Measurements from ENCODE around the gene FAM20C.

The FAM20C gene

DNA sequence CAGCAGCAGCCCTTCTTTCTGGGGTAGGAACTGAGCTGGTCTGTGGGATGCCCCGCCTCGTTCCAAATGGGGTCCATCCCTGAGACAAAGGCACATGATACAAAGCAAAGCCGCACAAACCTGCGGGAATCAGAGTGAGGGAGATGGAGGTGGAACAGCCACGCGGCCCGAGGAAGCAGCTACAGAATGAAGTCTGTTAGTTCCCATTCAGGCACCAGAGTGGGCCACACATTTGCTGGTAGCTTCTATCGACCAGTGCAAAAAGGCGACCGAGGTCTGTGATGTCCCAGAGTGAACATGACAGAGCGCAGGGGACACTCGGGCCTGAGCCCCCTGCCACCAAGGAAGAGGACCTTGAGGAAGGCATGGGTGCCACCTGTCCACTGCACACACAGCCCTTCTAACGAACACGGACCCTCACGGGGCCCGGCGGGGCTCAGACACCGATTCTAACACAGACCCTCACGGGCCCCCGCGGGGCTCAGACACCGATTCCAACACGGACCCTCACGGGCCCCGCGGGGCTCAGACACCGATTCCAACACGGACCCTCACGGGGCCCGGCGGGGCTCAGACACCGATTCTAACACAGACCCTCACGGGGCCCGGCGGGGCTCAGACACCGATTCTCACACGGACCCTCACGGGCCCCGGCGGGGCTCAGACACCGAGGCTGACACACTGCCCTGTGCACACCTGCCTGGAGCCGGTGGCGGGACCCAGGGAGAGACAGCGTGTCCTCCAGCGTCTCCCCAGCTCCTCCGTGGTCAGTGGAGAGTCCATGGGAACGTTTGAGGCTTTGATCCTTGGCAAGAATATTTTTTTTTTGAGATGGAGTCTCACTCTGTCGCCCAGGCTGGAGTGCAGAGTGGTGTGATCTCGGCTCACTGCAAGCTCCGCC, 32.8 kb upstream of the FAM20C start:
- no peak for DNase-seq (ENCODE audit: low read depth)

DNA sequence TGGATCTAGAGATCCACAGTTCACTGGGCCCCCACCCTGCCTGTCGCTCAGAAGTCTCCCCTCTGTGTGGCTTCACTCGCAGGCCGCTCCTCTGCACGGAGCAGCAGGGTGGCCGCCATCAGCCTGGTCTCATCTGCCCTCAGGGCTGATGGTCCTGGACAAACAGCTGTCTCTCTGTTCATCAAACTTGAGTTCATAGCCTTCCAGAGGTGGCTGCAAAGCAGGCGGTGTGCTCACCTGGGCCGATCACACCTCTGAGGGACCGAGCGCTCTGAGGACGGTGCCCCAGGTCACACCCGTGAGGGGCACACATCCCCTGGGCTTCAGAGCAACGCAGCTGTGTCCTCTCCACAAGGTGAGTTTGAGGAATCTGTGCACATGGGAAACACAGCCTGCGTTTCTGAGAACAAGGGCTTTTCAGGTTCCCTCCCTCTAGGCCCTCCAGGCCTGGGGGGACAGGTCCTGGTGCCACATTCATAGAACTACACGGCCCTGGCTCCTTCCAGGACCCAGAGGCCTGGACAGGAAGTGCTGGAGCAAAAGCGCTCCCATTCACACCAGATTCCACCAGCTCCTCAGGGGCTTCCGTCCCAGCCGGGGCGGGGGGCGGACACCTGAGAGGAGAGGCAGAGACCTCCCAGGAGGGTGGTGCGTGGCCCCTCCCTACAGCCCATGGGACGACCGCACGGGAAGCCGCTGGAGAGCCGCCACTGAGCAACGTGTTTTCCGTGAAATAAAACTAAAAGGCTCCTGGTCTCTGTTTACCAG, 31.2 kb upstream of the FAM20C start:
- DNase-seq (ENCODE audit: low read depth) = no peak

DNA sequence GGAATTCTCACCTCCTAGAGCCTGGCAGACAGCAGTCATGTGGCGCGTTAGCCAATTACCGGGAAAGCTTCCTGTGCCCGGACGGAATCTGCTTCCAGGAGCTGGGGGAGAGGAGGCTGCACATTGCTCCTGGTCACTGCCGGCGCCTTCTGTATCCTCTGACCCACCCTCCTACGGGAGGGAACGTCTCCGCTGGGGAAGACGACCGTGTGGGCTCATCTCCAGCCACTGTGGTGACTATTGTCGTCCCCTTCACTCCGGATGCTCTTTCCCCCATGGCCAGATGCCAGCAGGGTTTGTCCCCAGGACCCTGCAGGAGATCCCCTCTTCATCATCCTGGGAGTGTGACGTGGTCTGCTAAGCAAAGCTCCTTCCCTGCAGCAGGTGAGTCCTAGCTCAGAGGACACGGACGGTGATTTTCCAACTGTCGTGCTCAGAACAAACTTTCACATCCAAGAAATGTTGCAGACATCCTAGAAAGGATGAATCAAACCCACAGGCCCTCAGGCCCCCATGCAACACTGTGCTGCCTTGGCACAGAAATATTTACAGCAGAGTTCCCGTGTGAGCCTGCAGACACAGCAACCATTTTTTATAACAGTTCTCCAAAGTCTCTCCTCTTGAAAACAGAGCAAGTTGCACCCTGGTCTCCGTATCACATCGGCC, 29.6 kb upstream of the FAM20C start:
- DNase-seq (ENCODE audit: low read depth) = no peak

DNA sequence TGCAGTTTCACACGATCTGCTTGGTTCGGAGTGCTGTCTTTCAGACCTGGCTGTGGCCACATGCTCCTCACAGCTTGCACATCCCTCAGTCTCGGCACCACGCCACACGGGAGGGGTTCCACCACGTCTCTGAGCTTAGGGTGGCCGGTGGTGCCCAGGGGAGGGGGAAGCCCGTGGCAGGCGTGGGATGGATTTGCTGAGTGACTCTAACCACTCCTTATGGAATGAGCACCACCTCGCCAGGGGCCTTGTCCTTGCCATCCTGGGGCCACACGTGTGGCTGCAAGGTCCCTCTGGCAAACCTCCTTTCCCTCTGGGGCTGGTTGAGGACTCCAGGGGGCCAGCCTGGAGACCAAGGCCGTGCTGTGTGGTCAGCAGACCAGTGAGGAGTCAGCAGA, 29.1 kb upstream of the FAM20C start:
- no peak for DNase-seq (ENCODE audit: low read depth)

DNA sequence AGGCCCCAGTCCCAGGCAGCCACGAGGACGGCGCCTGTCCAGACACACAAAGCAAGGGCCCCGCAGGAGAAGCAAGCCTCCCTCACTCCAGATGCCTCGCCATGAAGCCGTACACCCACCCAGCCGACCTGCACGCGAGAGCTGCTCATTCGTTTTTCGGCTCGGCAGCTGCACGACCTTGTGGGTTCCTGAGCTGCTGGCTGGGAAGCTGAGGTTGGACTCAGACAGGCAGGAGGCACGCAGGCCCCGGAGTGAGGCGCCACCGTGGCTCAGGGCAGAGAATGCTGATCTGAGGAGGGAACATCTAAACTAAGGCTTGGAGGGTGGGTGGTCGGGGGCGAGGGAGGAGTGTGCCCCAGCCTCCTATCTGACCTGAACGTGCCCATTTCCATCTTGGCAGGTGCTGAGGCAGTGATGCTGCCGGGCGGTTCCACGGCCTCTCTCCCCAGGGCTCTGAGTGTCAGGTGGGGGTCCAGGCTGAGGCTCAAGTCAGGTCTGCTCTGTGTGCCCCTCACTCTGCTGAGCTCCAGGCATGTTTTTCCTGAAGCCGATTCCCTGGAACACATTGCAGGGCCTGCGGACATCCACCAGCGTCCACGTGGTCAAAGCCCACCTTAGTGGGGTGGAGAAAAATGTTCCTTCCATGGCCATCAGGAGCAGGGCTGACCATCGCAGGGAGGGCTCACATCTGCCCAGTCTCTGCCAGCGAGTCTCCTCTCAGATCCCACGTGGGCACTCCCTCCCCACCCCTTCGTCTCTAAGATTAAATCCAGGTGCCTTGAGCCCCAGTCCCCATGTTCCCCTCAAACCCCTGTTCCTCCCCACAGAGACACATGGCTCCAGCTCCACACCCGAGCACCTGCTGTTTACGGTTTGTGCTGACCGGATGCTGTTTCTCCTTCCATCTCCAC, 28.1 kb upstream of the FAM20C start:
- DNase-seq (ENCODE audit: low read depth) = no peak

DNA sequence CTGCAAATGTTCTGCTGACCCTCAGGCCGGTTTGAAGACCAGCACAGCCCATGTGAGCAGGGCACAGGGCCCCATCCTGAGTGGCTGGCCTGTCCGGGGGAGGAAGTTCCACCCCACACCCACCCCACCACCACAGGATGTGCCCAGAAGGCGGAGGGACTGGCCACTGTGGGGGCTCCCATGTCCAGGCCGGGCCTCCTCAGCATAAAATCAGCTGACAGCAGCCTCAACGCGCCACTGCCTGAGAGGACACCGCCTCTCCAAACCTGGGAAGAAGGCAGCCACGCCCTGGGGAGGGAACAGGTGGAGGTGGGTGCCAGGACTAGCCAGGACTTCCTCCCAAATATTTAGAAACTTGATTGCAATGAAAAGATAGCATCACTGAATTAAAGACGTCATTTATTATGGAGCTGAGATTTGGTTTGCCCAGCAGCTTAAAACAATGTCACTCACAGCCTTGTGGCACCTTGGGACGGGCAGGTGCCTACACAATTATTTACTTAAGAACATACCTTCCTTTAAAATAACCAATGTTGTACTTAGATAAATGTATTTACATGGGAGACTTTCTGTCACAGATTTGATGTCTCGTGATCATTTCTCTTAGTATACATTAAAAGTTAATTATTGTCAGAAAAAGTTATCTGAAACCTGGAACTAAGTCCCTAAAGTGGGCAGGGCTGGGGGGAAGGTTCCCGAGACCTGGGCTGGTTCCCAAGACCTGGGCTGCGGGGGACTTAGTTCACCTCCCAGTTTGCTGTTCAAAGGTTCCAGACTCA, 27.3 kb upstream of the FAM20C start:
- DNase-seq (ENCODE audit: low read depth) = no peak

DNA sequence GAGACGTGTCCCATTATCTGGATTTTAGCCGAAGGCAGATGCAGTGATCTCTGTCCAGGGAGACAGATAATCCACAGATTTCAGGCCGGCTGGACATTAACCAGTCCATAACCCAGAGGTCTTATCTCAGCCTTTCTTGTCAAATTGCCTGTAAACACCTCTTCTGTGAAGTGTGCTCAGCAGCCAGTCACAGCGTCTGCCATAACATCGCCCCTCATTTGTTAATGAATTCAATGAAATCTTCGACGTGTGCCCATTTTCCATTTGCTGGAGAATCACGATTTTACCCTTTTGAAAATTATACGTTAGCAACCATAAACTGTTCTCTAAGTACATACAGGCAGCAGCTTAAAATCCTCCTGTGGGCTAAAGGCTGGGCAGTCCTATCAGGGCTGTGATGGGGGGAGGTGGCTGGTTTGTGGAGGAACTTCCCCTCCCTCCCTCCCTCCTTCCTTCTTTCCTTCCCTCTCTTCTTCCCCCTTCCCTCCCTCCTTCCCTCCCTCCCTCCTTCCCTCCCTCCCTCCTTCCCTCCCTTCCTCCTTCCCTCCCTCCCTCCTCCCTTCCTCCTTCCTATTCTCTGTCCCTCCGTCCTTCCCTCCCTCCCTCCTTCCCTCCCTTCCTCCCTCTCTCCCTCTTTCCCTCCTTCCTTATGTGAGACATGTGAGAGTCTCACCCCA, 26.6 kb upstream of the FAM20C start:
- no peak for DNase-seq (ENCODE audit: low read depth)

DNA sequence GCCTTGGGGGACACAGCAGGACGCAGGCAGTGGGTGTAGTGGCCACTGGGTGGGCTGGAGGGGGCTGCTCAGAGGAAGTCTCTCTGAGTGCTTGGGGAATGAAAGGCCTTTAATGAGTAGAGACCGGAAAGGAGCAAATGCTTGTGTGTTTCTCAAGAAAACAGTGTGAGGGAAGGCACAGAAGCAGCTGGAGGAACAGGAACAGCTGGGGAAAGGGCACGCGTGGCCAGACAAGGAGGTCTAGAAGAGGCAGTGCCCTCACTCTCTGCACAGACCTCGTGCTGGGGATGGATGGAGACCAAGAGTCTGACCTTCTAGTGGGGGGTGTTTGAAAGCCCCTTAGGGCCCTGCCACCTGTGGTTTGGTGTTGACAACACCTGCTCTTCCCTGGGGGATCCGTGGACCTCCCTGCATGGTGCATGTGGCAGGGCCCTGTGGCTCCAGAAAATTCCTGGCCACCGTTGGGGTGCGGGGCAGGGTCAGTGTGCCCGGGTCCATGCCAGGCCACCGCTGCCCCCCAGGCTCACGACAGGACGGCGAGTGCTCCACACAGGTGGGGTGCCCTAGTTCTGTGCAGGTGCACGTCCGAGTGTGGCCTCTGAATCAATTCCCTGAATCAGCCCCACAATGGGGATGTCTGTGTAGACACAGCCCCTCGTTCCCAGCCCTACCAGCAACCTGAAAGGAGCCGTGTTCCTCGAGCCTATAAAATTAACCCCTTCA, 25.9 kb upstream of the FAM20C start:
- DNase-seq (ENCODE audit: low read depth) = no peak

DNA sequence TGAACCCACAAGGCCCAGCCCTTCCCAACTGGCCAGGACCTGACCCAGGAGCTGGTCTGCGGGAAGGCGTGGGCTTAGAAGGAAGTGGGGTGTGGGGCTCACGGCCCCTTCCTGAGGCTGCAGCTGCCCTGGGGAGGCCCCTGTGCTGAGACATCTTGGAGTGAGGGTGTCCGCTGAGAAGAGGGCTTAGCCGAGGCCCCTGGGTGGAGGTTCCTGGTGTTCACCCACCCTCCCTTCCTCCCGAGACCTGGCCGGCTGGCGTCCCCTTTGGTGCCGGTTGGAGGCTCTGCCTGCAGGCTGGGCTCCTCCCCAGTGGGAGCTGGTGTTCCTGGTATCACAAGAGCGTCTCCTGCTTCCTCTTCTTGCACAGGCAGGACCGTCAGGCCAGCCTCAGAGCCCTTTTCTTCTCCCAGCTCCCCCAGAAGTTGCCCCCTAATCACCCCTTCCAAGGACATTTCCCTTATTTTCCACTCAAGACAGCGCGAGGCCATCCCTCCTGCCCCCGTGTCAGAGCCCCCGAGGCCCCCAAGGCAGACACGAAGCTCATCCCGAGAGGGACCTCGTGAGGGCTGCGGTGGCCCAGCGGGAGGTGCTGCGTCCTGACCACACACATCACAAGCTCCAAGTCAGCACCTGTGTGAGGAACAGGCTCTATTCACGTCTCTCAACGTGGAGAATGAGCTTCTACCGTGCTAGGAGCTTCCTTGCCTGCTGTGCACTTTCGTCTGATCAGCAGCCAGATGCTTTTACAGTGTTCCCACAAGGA, 25.1 kb upstream of the FAM20C start:
- DNase-seq (ENCODE audit: low read depth) = no peak

DNA sequence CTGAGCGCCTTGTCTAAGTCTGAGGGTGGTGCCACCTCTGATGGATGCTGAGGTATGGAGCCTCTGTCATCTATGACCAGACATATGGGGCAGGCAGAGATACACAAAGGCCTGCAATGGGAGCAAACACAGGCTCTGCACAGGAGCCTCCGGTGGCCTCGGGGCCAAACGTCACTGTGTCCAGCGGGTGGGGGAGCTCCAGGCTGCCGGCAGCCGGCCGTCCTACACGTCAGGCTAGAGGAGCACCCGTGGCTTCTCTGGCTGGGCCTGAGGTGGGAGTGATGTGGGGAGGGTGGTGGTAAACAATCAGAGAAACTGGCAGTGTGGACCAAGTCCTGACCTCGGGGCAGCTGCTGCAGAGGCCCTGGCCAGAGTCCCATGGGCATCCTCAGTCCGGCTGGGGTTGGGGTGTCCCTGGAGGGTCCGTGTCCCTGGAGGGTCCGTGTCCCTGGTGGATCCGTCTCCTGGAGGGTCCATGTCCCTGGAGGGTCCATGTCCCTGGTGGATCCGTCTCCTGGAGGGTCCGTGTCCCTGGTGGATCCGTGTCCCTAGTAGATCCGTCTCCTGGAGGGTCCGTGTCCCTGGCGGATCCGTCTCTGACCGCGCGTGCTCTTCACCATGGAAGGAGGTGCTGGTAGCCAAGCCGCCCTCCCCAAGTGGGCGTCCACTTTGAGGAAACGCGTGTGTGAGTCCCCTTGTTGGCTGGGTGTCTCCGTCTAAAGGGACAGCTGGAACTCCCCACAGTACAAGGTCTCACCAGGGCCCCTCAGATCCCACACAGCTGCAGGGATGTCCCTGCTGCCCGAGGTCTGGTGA, 24.2 kb upstream of the FAM20C start:
- DNase-seq (ENCODE audit: low read depth) = no peak

DNA sequence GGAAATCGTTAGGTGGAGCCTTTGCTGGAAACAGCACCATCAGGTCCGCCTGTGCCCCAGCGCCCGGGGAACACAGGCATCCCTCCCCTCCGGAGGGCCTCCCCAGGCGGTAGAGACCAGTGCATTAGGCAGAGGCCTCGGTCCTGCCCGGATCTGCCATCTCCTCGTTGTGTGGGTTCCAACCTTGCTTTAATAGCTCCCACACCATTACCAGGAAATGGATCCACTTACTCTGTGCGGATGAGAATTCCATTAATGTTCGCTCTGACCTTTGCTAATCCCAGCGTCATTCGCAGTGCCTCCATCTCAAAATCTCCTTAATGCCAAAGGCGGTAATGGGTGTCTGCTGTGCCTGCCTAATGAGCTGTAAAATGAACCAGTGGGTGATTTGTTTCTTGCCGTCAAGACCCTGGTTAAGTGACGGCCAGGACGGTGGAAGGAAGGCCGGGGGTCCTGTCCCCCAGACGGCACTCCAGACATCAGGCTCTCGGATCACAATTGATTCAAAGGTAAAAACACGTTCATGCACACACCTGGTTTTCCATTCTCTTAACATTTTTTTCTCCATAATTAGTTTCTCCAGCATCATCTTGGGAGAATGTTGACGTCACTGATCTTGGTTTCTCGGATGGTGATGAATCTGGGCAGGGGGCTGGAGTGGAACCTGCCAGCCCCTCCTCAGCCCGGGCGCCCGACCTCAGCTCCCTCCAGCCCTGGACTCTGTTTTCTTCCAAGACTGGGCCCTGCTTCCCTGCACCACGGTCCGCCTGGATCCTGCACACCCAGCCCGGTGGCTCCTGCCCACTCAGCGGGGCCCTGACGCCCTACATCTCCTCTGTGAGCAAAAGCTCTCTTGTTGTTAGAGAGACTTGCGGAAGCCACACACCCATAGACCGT, 22.8 kb upstream of the FAM20C start:
- DNase-seq (ENCODE audit: low read depth) = no peak

DNA sequence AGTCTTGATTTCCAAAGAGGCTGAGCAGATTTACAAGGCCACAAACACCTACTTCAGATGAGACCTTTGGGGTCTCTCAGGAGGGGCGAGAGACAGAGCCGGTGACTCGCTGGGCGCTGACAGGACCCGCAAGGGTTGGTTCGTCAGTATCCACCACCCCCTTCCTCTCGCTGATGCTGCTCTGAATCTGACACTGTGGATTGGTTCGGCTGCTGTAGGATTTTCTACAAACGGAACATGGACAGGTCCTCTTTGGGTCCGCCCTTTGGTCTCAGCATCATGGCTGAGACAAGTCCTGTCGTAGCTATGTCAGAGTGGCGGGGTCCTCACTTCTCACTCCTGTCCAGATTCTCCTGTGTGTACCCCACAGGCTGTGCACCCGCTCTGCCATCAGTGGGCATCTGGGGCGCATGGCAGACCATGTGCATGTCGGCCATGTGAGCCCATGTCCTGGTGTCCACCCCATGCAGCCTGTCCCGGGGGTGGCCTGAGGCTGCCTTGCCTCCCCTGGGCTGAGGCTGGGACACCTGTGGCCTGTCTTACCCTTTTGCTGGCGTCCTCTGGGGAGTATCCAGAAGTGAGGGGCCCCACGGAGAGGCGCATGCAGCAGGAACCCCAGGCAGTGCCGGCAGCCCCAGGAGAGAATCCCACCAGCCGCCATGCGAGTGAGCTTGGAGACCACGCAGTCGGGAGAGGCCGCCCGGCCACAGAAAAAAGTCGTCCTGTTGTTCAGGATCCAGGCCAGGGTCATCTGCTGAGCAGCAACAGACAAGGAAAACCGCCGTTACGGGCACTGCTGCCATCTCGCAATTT, 21.6 kb upstream of the FAM20C start:
- DNase-seq (ENCODE audit: low read depth) = no peak

DNA sequence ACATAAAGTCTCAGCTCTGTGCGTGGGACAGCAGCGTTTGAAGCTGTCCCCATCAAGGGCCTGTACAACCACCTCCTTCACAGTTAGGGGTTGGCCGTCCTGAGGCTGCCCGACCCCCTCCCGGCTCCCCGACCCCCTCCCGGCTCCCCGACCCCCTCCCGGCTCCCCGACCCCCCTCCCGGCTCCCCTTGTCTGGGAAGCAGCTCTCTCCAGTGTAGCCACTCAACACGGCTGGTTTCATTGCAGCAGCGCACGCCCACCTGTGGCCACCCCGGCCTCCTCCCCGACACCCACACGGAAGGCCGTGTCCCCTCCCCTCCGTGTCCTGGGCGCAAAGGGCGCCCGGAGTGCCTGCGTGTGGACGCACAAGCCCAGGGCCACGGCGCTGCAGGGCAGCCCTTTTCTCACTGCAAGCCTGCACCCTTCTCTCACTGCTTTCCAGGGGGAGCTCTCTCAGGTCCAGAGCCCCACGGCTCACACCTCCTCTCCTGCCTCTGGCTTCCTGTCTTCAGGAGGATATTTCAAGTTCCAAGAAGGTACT, 20.9 kb upstream of the FAM20C start:
- DNase-seq (ENCODE audit: low read depth) = no peak

DNA sequence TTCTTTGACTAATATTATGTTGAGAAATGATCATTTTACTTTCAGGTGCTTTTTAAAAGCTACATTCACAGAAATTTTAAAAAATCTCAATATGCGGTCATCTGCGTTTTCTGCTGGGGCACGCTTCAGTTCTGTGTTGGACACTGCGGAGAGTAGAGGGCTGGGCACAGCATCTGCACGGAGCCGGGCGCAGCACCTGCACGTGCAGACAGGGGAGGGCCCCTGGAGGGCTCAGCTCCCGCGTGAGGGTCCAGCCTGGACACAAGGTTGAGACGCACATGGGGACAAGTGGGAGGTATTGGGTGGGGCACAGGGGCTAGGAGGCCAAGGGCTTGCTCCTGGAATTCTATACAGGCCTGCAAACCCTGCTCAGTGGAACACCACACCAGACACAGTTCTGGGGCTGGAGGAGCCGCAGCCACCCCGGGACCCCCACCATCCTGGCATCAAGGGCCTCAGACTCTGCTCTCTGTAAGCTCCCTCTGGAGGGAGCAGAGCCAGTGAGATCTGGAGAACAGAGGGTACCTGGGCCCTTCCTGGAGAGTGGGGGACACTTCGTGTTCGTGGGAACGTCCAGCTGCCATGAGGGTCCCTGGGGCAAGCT, 20.4 kb upstream of the FAM20C start:
- no peak for DNase-seq (ENCODE audit: low read depth)

DNA sequence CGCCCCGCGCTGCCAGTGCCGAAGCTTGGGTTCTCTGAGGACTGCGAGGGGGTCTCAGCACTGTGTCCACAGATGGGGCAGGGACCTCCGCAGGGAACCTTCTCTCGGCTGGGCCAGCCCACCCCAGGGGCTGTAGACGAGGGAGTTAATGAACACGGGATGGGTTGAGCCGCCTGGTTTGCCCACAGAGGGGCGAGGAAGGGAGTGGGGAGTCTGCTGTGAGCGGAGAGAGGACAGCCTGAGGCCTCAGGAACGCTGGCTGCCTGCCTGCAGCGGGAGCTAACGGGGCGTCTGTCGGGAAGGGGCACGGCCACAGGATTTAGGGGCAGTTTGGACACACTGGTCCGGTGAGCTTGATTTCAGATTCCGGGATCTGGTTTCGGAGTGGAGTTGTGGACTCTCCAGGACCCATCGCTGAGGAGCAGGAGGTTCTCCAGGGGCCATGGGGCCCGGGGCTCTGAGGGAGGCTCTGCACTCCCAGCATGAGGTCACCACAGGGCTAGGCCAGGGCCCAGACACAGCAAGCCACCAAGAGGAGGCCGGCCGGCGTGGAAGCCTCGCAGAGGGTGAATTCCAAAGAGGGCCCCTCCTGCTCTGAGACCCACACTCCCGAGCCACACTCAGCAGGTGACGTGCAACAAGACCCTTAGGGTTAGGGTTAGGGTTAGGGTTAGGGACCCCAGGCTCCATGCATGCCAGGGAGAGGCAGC, 19.0 kb upstream of the FAM20C start:
- no peak for DNase-seq (ENCODE audit: low read depth)
